GM21576 (cell line): ENCODE measurements around the gene B3GALT6.
"Not testable (repeated sequence)": the region's sequence is repeated elsewhere in the genome, so short reads cannot be mapped to it uniquely, and the experiment has no call there.

Experiments
- ATAC-seq: cut with Tn5 transposase; IDR thresholded peaks from one replicate; pipeline ENCODE4 v1.9.1; 2021; ENCODE audit warnings: mild to moderate bottlenecking, moderate library complexity; ENCODE audit not compliant: unreplicated experiment

B3GALT6 gene

DNA sequence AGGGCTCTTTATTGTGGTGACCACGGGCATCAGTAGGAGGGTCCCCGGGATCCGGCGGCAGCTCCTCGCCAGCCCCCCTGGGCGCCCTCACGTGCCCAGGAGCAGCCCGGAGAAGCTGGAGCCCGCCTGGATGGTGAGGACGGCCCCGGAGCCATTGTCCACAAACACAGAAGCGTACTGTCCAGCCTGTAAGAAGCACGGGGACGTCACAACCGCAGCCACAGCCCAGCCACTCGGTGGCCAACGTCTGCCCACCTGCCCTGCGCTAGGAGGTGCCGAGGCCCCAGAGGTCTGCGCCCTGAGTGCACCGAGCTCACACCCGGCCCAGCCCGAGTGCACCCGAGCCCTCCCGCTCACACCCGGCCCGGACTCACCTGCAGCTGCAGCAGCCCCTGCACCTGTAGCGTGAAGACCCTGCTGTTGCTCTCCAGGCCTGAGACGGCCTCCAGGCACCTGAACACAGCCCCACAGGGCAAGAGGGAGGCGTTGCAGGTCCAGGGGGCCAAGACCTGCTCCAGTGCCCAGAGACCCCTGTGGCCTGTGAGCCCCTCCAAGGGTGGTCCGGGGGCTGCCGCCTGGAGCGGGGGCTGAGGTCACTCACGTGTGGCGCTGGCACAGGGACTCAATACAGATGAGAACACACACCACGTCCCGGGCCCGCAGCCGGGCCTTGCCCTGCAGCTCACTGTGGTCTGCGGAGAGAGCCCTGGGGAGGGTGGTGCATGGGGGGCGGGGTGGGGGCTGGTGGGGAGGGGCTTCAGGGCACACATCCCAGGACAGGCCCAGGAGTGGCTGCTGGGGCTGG, 10.6 kb downstream of the B3GALT6 start:
- no peak for ATAC-seq

DNA sequence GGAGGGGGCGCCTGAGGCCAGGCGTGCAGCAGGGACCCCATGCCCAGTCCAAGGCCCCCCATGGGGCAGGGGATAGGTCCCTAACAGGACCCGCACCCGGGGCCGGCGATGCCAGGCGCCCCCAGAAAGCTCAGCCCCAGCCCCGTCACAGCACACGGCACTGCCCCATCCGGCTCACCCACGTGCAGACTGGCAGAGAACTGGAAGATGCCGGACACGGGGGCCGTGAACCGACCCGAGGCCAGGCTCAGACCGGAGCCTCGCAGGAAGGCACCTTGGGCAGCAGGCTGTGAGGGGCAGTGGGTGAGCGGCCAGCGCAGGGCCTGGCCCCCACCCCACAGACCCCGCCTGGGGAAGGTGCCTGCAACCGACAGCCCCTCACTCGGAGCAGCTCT, 11.2 kb downstream of the B3GALT6 start:
- ATAC-seq: no peak

DNA sequence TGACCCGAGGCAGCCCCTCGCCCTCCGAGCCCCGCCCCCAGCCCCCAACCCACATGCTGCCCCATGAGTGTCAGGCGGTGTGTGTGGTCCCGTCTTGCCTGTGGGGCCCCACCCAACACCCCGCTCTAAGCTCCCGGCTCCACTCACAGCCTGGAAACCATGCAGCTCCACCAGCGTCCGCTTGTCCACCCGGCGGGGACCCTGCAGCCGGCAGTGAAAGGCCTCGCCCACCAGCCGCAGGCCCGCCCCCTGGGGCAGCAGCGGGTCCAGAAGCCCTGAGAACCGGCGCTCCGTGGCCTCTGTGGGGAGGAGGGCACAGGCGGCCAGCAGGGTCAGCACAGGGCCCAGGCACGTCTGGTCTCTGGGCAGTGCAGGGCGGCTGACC, 11.8 kb downstream of the B3GALT6 start:
- ATAC-seq: no peak

DNA sequence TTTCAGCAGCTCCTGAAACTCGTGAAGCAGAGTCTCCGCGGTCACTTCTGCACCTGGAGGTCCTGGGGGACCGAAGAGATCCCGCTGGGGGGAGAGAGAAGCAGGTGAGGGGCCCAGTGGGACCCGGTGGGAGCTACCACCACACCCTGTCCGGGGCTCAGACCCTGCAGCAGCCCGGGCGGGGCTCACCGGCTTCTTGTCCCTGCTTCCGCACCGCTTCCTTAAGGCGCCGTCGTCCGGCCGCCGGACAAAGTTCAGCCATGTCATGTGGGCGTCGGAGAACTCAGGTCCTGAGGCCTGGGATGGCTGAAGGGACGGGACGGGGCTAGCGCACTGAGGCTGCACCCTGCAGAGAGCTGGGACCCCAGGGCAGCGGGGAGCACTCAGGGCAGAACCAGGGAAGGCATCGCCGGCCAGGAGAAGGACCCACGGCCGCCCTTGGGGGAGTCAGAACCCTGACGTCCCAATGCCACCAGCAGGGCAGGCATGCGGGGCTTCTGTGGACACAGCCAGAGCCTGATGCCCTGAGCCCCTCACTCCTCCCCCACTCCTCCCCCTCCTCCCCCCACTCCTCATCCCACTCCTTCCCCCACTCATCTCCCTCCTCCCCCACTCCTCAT, 12.3 kb downstream of the B3GALT6 start:
- ATAC-seq: no peak

DNA sequence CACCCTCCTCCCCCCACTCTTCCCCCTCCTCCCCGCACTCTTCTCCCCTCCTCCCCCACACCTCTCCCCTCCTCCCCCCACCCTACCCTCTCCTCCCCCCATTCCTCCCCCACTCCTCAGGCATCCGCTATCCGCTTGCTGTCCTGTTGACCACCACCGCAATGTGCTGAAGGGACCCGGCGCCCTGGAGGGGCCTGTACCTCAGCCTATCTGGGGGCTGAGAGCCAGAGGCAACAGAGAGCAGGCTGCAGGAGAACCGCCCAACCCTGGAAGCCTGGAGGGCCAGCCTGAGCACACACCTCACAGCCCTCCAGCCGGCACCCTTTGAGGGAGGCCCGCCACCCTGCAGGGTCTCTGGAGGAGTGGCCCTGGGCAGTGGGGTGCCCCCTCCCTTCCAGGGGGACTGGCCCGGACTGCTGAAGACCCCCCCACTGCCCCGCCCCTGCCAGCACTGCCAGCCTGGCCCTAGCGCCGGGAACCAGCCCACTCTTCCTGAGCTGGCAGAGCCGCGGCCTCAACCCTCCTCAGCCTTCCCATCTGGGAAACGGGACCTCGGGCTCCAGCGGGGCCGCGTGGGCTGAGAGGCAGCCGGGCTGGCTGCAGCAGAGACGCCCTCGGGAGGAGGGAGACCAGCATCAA, 13.3 kb downstream of the B3GALT6 start:
- no peak for ATAC-seq

DNA sequence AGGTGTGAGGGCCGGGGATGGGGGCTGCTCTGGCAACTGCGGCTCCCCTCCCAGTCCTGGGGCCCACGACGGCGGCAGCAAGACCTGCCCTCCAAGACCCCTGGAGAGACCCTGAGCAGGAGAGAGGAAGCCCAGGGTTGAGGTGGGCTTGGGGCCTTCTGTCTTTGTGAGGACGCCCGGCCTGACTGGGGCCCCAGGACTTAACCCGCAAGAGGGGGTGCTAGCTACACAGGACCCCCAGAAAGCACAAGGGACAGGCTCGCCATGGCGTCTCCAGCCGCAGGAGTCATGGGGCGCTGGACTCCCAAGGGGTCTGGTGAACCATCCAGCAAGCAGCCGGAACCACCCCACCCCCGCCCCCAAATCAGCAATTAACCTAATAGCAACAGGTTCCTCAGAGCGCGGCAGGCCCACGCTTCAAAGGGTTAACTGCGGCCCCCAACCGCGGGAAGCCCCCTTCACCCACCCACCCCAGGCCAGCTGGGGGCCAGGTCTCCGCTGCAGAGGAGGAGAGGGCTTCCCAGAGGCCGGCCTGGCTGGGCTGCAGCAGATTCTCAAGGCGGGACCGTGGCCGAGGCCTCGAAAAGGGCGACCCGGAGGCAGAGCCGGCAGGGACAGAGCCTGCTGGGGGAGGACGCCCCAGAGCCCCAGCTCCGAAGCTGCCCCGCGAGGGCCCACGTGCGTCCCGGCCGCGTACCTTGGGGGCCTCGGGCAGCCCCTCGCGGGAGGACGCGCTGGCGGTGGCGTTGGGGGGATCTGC, 14.0 kb downstream of the B3GALT6 start:
- no peak for ATAC-seq

DNA sequence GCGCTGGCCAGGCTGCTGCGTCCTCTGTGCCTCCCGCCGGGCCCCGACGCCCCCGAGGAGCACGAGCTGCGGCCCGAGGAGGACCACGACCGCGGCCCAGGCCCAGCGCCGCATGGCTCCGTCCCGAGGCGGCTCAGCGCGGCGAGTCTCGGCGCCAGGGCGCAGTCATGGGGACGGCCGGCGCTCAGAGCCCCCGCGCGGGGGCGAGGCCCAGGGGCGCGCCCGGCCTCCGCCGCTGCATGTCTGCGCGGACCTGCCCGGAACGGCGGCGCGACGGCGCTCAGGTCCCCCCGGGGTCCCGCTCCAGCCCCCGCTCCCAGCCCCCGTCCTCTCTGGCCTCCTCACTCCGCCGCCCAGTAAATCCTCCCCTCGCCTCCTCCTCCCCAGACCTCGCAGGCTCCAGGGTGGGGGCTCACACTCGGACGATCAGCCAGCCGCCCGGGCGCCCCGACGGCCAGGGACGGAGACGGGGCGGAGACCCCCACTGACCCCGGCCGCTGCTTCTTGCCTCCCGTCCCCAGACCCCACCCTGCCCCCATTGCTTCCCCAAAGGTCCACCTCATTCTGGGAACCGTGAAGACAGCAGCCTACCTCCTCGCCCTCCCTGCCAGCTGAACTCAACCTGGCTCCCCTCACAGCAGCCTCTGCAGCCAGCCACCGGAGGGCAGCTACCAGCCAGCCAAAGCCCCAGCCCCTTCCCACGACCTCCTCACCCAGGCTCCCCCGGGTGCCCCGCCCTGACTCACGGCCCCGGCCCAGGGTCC, 14.7 kb downstream of the B3GALT6 start, which contains the start of gene C1QTNF12:
Gene C1QTNF12 (minus strand): TSS at position 146 of the 764 bp plus-strand sequence. CDS start 32 bp downstream, at position 114.
- no peak for ATAC-seq

DNA sequence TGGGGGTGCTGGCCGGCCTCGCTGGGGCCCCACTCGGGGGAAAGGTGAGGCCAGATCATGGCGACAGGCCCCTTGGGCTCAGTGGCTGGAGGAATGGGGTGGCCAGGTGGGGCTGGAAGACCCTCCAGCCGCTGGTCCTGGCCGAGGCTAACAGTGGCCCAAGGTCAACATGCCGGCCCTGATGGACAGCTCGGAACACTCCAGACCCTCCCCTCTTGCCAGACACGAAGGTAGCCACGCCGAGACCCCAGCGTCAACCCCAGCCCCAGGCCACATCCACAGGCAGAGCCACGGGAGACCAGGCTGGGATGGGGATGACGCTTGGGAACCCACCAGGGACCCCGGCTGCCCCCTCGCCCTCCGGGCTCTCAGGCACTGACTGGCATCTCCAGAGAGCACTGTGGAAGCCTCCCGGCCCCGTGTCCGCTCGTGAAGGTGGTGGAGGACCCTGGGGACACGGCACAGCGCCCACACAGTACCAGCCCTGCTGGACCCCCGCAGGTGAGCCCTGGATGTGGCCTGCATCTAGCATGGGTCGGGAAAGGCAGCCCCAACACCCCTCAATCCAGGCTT, 15.4 kb downstream of the B3GALT6 start:
- ATAC-seq: no peak

DNA sequence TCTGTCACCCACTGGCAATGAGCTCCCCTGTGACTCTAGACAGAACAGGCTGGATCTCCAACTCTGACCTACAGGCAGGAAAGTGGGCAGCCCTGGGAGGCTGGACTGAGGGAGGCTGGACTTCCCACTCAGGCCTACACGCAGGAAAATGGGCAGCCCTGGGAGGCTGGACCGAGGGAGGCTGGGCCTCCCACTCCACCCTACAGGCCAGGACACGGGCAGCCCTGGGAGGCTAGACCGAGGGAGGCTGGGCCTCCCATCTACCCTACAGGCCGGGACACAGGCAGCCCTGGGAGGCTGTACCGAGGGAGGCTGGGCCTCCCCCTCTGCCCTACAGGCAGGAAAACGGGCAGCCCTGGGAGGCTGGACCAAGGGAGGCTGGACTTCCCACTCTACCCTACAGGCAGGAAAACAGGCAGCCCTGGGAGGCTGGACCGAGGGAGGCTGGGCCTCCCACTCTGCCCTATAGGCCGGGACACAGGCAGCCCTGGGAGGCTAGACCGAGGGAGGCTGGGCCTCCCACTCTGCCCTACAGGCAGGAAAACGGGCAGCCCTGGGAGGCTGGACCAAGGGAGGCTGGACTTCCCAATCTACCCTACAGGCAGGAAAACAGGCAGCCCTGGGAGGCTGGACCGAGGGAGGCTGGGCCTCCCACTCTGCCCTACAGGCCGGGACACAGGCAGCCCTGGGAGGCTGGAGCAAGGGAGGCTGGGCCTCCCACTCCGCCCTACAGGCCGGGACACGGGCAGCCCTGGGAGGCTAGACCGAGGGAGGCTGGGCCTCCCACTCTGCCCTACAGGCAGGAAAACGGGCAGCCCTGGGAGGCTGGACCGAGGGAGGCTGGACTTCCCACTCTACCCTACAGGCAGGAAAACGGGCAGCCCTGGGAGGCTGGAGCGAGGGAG, 16.2 kb downstream of the B3GALT6 start:
- not testable (repeated sequence) for ATAC-seq

DNA sequence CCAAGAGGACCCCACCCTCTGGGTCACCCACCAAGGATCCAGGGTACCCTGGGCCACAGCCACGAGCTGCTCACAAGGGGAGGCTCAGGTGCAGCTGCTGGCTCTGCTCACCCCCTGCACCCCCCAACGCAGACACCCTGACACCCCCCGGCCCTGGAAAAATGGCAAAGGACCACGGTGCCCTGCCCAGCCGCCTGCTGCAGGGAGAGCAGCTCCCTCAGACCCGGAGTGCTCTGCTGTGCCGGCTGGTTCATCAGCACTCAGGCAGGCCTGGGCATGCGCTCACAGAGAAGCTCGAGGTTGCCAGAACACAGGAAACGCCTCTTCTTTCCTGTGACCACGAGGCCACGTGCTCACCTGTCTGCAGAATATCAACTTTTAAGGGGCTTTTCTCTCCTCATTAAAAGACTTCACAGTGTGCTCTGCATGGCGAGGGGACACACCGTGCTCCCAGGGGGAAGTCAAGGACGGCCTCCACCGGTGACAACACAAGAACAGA, 18.8 kb downstream of the B3GALT6 start:
- peak; percentile 61 for ATAC-seq

DNA sequence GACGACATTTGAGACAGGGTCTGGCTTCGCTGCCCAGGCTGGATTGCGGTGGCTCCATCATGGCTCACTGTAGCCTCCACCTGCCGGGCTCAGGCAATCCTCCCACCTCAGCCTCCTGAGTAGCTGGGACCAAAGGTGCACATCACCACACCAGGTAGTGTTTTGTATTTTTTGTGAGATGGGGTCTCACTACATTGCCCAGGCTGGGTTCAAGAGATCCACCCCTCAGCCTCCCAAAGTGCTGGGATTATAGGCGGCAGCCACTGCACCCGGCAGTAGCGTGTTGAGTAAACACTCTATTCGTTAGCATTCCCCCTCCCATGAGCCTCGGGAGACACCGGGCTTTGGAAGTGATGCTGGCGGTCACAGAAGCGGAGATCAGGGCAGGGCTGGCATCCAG, 21.3 kb downstream of the B3GALT6 start:
- no peak for ATAC-seq

DNA sequence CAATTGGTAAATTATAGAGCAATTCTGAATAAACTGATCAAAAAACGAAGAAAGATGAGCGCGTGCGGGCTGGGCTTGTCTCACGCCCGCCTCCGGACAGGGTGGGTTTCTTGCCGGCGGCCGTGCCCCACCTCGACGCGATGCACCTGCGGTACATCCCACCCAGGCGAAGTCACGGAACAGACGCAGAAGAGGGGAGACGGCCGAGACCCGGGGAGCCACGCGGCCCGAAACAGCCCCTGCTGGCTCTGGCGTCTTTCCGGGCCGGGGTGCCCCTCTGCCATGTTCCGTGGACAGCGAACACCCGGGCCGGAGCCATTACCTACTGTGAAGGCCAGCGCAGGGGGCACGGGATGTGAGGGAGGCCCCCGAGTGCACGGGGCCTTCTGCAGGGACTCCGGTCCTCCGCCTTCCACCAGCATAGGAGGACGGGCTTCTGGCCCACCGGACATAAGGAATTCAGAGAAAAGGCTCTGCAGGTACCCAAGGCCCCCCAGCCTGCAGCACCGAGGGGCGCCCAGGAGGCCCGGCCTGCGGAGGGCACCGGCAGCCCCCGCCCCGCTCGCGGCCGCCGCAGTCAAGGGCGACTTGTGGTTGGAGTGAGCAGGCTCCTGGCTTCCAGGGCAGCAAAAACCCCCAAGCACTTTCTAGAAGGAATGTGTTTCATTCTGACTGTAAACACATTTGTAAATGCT, 22.1 kb downstream of the B3GALT6 start:
- no peak for ATAC-seq

DNA sequence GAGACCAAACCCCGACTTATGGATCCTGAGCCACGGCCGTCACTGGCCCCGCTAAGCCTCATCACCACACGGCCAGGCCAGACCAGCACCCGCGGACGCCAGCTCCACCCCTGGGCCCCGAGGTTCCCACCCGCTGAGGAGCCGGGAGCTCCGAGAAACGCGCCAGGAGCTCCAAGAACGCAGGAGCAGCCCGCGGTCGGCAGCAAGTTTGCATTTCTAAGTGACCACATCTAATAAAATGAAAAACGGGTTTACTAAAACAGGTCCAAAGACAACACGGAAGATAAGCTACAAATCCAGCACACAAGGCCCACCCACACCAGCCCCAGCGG, 22.6 kb downstream of the B3GALT6 start:
- ATAC-seq: no peak

DNA sequence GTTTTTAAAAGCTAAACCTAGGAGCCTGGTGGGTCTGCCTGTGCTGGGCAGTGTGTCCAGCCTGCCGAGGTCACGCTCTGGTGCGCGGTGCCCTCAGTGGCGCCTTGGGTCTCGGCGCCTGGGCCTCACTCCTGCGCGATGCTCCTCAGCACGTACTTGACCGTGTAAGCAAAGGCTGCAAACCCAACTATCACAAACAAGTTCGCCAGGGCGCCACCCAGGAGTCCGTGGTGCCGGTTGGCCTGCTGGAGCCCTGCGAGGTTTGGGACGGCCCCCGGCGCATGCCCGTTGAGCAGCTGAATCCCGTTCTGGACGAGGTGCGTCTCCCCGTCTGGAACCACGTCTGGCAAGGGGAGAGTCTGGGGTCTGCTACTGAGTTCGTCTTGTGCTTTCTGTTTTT, 23.0 kb downstream of the B3GALT6 start:
- ATAC-seq: no peak

DNA sequence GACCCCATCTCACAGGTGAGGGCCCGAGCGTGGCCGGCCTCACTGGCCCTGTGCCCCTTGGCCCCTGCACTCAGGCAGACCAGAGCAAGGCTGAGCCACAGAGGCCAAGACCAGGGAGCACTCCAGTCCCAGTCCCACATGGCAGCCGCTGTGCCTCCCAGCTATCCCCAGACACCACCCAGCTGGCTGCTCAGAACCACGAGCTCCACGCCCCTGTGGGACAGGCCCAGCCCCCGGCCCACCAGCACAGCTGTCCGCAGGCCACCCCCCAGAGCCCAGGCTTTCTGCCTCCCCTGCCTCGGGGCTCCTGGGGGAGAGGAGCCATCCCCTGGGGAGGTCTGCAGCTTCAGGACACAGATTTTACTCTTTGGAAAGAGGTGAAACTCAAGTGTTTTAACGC, 23.6 kb downstream of the B3GALT6 start:
- ATAC-seq: no peak

DNA sequence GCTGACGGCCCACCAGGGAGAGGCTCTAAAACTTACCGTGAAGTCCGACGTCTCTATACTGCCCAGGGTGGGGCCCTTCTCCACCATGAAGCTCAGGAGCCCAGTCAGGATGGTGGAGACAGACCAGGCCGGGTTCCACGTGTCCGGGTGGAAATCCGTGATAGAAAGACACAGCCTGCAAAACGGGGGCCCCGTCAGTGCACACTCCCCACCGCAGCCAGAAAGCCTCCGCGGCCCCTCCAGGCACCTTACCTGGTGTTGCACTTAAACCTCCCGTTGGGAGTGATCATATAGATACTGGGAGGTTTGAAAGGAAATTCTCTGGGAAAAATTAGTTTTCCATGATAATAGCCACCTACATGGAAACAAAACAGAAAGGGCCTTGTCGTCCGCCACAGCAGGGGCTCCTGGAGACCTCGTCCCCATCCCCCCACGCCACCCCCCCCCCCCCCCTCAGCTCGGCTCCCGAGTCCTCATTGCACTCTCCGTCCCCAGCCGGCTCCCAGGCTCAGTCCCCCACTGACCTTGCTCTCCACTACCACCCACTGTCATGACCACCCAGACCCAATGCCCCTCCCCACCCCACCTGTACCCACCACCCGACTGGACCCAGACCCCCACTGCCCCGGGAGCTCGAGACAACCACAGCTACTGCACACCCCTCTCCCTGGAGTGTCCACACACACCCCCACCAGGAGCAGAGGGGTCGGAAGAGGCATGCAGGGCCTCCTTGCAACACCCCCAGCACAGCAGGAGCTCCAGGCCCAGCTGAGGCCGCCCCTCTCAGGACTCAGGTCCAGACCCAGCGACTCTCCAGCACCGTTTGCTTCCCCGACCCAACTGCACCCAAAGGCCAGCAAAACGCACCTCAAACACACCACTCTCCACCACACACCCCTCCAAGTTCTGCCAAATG, 25.2 kb downstream of the B3GALT6 start:
- no peak for ATAC-seq

DNA sequence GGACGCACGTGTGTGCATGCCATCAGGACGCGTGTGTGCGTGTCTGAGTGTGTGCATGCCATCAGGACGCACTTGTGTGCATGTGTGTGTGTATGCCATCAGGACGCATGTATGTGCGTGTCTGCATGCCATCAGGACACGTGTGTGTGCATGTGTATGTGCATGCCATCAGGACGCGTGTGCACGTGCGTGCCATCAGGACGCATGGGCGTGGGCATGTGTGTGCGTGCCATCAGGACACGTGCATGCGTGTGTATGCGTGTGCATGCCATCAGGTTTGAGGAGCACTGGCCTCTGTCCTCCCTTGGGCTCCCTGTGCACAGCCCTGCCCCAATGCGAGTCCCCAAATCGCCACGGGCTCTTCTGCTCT, 27.1 kb downstream of the B3GALT6 start:
- no peak for ATAC-seq

DNA sequence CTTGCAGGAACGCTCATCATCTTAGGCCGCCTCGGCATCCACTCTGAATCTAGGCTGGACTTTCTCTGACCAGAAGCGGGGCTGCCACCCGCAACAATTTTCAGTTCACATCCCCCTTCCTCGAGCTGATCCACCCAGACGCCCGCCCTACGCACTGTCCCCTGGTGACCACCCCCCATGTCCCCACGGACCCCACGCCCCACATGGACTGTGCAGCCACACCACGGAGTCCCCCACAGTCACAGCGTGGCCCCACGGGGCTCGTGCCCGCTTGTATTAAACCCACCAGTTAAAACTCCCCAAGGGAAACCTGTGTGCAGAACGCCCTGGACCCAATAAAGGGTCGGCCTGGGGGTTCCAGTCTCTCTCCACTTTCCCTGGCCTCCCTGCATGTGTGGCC, 27.5 kb downstream of the B3GALT6 start:
- no peak for ATAC-seq
